ENCODE measurements around the gene CDH13.

Gene CDH13

DNA sequence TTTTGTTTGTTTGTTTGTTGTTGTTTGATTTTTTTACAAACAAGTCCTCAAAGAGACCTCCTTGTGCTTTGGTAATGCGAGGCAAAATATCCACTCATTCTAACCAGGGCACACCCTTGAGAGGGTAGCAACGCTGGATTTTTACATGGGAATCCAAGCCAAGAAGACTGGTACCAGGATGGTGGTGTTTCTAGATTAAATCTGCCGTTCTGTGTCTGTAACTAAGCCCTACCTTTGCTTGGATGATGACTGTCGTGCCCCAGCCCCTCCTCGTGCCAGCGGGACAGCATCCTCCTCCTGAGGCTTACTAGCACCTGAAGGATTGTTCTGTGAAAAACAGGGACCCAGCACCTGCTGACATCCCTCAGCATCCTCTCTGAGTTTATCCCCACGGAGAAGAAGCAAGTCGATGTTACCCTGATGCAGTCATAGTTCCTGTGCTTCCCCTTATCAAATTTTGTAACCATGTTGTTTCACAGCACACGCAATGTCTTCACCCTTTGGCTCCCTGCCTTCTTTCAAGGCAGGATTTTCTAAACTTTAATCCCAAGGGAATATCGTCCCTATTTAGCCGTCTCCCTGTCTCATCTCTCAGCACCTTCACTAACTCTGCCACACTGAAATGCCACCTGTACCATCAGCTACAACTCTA lies 1175.9 kb downstream of the CDH13 start:
- no peak for DNase-seq (ENCODE audit: low read depth in 2 of 2)

DNA sequence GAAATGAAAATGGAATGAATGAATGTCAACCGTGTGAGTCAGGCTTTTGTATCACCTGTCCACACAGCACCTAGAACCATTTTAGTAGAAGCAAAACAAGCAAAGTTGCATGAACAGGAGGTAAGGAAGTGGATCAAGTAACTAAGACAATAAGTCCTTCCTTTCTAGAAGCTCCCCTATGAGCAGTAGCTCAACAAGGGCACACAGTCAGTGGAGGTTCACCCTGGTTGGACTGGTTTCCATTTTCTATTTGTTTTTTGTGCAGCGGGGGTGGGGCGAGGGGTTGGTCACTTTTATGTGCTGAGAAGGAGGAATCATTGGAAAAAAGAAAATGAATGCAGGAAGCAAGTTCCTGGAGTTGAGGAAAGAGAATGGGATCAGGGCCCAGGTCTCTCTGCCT lies 1177.0 kb downstream of the CDH13 start:
- no peak for DNase-seq (ENCODE audit: low read depth in 2 of 2)

DNA sequence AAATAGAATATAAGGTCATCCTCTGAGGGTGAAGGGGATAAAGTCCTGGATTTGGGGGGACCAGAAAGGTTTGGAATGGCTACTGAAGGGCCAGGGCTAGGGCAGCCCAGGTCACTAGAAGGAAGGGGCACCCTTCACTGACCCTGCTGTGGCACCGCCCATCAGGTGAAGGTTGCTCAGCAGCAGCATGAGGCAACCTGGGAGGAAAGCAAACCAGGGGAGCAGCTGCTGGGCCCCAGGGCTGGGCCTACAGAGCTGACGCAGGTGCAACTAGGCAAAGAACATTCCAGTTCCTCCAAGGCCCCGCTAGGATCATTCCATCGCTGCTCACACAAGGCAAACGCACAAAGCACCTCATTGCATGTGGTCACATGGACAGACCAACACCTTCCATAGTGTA lies 1177.6 kb downstream of the CDH13 start:
- no peak for DNase-seq (ENCODE audit: low read depth in 2 of 2)

DNA sequence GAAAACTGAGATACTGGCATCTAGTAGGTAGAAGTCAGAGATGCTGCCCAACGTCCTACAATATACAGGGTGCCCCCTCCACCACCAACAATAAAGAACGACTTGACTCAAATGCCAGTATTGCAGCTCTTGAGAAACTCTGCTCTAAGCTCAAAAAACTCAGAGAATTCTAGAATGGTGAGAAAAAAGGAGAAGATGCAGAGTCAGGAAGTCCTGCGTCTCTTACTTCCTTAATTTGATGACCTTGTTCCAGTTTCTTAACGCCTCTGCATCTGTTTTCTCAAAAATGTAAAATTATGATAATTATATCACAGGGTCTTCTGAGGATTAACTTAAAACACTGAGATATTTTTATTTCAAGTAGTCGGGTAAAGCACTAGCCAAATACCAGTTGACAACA lies 1179.3 kb downstream of the CDH13 start:
- DNase-seq (ENCODE audit: low read depth in 2 of 2), result no peak

- no peak for DNase-seq (ENCODE audit: low read depth in 2 of 2)
These were observed 1180.0 kb downstream of the CDH13 start for GRCh38 chr16:83806731-83807130.

- DNase-seq (ENCODE audit: low read depth in 2 of 2), result no peak
These were observed 1180.5 kb downstream of the CDH13 start for GRCh38 chr16:83807327-83807709.

DNA sequence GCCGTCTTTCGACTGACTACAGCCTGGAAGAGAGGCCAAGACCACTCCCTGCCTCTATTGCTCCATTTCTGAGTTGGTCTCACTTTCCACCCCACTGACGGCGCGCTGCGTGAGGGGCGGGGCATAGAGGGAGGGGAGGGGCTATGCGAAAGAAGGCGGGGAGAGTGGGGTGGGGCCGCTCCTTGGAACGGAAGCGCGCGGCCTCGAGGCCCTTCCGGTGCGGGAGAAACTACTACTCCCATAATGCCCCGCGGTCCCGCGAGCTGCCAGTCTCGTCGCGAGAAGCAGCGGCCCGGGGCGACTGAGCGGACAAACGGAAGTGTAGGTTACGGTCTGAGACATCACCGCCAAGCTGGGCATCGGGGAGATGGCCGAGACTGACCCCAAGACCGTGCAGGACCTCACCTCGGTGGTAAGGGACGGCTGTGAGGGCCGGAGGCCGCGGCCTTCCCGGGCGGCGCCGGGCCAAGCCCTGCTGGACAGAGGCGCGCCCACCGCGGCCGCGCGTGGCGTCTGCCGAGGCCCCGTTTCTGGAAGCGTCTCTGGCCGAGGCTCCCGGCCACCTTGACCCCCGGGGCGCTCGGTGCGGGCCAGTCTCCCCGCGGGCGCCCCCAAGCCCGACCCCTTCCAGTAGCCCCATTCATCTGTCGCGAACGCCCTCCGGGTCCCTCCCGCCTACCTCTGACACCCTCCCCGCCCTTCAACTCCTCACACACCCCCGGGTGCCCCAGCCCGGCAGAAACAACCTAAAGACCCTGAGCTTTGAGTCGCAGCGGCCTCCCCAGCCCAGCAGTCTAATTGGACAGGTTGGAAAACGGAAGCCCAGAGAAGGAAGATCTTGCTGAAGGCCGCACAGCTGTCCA lies 1181.2 kb downstream of the CDH13 start, which contains the start of gene HSBP1:
Gene HSBP1, plus strand, starts transcription at position 269 of the 863 bp plus-strand sequence. Its CDS starts 99 bp downstream, at position 368.
- peak; percentile 89 to 92 for DNase-seq (ENCODE audit: low read depth in 2 of 2)

DNA sequence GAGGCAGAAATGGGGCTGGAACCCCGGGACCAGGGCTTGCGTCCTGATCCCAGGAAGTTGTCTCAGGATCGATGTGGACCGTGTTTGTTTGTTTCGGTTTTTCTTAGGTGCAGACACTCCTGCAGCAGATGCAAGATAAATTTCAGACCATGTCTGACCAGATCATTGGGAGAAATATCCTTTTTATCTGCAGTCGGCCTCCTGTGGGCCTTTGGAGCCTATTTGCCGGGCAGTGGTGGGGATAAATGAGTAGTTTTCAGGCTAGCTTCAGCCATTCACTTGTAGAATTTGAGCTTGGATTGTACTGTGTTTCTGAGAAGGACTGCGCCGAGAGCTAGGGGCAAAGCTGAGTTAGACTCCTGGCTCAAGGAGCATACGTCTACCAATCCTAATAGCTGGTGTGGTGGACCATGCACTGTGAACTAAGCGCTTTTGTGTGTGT lies 1181.8 kb downstream of the CDH13 start:
- no peak for DNase-seq (ENCODE audit: low read depth in 2 of 2)

- no peak for DNase-seq (ENCODE audit: low read depth in 2 of 2)
These were observed 1182.3 kb downstream of the CDH13 start for GRCh38 chr16:83809092-83809491.

DNA sequence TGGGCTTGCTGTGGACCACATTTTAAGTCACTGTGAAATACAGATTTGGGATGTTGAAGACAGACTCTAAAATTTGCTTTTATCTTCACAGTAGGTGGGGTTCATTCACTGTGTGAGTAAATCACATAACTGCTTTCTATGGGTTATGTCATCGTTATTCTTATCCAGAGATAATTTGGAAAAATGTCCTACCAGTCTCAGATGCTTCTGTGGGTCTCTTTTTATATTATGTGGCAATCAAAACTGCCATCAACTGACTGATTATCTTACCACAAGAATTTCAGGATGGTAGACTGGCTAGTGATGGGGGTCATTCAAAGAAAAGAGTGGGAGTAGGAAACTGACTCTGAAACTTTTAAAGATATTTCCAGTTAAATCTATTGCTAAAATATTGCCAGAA lies 1184.1 kb downstream of the CDH13 start:
- no peak for DNase-seq (ENCODE audit: low read depth in 2 of 2)

GRCh38 chr16:83813823-83814658 lies 1187.3 kb downstream of the CDH13 start:
- DNase-seq (ENCODE audit: low read depth in 2 of 2), result no peak

DNA sequence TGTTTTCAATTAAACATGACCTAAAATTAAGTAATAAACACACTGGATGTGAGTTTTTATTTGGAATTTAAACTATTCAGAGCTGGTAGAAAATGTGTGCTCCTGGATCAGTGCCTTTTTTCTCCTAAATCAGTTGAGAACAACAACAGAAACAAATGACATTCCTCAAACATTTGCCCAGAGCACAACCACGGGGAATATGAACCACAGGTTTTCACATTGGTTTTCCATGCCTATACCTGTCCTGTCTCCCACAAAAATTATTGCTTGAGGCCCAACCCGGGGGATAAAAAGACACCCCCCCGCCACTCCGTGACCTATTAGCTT lies 1187.9 kb downstream of the CDH13 start:
- no peak for DNase-seq (ENCODE audit: low read depth in 2 of 2)

GRCh38 chr16:83817022-83817421 lies 1190.3 kb downstream of the CDH13 start:
- DNase-seq (ENCODE audit: low read depth in 2 of 2), result no peak

GRCh38 chr16:83818276-83818675 lies 1191.5 kb downstream of the CDH13 start:
- no peak for DNase-seq (ENCODE audit: low read depth in 2 of 2)

DNA sequence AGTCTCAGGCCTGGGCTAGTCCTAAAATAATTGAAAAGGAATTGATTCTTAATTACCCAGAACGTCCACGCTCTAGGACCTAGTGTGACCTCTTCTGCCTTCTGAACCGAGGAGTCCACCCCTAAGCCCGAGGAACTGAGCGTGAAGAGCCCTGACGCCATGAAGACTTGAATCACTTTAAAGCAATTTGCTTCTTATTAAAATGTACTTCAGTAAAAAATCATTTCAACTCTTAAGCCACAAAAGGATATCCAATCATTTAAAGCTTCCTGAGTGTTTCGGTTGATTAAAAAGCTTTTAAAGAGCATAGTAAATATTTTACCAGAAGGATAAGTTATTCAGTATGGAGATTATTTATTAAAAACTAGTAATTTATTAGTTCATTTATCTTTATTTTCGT lies 1192.6 kb downstream of the CDH13 start:
- no peak for DNase-seq (ENCODE audit: low read depth in 2 of 2)

DNA sequence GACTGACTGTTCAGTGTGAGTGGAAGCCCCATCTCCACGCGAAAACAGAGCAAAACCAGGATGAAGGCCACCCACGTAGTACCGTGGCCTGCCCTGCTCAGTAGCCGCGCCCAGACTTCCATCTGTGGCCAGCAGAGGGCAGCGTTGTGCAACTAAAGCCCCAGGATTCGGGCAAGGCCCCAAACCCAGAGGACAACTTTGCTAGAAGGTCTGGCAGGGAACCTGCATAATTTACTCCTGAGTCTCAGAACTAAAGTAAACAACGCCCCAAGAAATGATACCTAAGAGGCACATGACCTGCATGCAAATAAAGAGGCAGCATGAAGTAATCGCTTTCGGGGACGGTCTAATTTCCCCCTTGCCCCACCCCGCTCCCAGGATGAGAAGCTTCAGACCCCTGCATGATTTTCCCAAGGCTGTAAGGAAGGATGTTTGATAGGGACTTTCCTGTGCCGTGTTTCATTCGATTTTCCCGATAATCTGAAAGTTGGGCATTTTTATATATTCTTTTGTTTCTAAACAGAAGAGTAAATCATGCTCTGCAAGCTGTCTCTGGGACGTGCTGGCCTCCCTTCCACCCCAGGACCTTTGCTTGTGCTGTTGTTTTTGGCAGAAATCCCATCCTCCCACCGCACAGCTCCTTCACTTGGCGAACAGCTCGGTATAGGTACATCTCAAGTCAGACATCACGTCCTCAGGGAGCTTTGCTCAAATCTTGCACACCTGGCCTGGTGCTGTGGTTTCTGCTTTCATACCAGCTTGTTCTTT lies 1199.6 kb downstream of the CDH13 start:
- DNase-seq (ENCODE audit: low read depth in 2 of 2), result peak; percentile 52 to 70

DNA sequence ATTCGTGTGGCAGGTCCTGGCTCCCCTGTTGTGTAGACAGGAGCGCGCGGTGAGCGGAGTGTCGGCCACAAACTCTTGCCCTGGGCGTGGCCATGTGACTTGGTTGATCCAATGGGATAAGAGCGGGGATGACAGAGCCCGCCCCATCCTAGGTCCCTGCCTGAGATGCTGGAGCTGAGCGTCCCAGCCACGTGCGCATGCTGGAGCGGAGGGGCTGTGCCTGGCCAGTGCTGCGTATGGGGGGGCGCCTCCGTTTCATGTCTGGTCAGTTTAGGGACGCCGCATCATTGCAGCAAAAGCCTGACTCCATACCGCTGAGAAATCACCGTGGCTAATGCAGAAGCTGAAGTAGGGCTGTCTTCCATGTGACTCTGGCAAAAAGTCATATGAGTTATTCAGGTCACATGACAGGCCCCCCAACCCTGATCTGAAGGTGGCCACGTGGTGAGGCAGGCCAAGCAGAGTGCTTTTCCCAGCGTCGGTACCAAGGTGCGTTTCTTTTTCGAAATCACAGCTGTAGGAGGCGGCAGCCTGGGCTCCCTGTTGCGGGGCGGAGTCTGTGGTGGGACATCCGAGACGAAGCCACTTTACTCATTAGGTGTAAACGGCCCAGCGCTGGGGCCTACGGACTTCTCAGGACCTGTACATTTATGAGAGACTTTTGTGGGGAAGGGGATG lies 1203.5 kb downstream of the CDH13 start:
- no peak for DNase-seq (ENCODE audit: low read depth in 2 of 2)

DNA sequence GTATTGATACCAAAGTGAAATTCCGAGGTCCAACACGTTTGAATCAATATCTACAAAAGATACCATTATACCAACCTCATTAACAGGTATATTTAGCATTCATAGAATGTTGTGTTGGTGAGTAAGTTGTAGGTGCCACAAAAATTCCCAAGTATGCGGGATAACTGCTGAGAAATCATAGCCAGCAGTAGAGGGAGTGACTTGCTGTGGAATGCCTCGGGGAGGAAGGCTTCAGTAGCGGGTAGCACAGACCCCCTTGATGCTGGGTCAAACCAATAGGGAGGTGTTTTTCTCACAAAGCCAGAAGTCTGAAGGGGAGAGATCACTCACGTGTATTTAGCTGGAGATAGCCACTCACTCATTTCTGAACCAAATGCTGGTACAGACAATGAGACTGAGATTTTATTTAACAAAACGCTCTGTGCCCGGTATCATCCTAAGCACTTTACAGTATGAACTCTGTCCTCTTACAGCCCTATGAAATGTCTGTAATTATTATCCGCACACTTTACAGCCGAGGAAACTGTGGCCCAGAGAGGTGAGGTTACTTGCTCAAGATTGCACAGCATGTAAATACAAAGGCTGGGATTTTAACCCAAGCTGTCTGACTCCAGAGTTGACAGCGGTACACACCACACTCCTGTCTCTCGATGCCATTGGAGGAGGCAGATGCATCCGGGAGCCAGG lies 1204.1 kb downstream of the CDH13 start:
- DNase-seq (ENCODE audit: low read depth in 2 of 2), result no peak

DNA sequence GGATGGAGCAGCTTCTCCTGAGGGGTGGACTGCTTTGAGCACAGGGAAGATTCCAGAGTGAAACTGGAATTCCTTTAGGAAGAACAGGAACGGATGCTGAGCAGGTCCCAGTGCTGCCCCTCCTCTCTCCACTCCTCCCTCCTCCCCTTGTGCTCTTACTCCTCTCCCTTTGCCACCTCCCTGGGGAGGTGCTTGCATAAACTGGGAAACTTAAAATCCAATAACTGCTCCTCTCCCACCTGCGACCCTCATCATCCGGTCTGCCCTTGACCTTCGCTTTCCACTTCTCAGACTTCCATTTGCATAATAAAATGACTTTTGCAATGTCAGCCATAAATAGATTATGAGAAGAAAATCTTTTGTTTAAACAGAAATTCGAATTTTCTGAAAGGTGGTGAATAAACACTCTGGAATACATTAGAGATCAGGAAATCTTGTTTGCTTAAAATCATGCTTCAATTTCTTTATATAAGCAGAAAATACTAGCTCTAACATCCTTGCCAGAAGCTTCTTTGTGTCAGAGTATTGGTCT lies 1204.8 kb downstream of the CDH13 start:
- no peak for DNase-seq (ENCODE audit: low read depth in 2 of 2)

GRCh38 chr16:83833921-83834320 lies 1207.2 kb downstream of the CDH13 start:
- DNase-seq (ENCODE audit: low read depth in 2 of 2), result no peak

Measured in stimulated activated CD4-positive, alpha-beta T cell treated with anti-CD3 and anti-CD28 coated beads, Interleukin-15, amount 100 ng/mL, for 48 hours (primary cell).